ENCODE results near the gene LBX2. TPM values are rescaled to one million over a fixed set of nuclear protein-coding genes. Genes with fewer than 3 reads are reported as not detected.

Gene LBX2
- total and polyA plus RNA-seq, 4 donors: 0.84 to 2.8 (median 2.5) TPM

GRCh38 chr2:74510272-74510671 lies 10.9 kb upstream of the LBX2 start:
- Histone ChIP-seq H3K27ac (ENCODE audit: low read depth in 1 of 2, low read length in 2 of 2) (no peak overlapping the region), H3K27me3 (ENCODE audit: control insufficient read depth in 4 of 4, insufficient read depth in 4 of 4, low read length in 3 of 4) (peaks cover 4 to 20% (median 9%) of the 10 kb centered on the region in 4 donors), H3K4me1 (ENCODE audit: control insufficient read depth in 4 of 4, insufficient read depth in 4 of 4, low read length in 3 of 4) (peaks cover 9 to 29% (median 20%) of the 10 kb centered on the region in 4 donors), H3K9me3 (ENCODE audit: control insufficient read depth in 4 of 4, low read length in 3 of 4) (no peaks in the 10 kb centered on the region), H3K9ac (ENCODE audit: low read depth in 1 of 2, low read length in 2 of 2) (no peak overlapping the region), H3K4me3 (ENCODE audit: low read depth in 1 of 3, low read length in 3 of 3) (no peak overlapping the region), H3K36me3 (ENCODE audit: control insufficient read depth in 4 of 4, insufficient read depth in 3 of 4, low read depth in 1 of 4, low read length in 3 of 4) (peaks cover 0 to 6% (median 2%) of the 10 kb centered on the region in 4 donors)
- WGBS: 80% methylated on average over 4 of the region's 4 CpGs
- DNase-seq (ENCODE audit: low spot score): no peak
- TF ChIP-seq YY1 (IDR thresholded peaks at IDR 0.05): no peak
- TF ChIP-seq JUND (IDR thresholded peaks at IDR 0.05): no peak
- no peak for TF ChIP-seq RXRA (IDR thresholded peaks at IDR 0.05)
- TF ChIP-seq SP1 (IDR thresholded peaks at IDR 0.05): no peak
- TF ChIP-seq HNF4G (IDR thresholded peaks at IDR 0.05): no peak
- TF ChIP-seq EGR1 (IDR thresholded peaks at IDR 0.05; ENCODE audit: low read depth in 2 of 2): no peak
- TF ChIP-seq ZBTB33 (IDR thresholded peaks at IDR 0.05): no peak
- no peak for TF ChIP-seq REST (IDR thresholded peaks at IDR 0.05)
- TF ChIP-seq, protein P1, sequence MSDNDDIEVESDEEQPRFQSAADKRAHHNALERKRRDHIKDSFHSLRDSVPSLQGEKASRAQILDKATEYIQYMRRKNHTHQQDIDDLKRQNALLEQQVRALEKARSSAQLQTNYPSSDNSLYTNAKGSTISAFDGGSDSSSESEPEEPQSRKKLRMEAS (IDR thresholded peaks at IDR 0.05): no peak
- no peak for TF ChIP-seq NR2F2 (IDR thresholded peaks at IDR 0.05)
- no peak for TF ChIP-seq ATF3 (IDR thresholded peaks at IDR 0.05)
- TF ChIP-seq FOXA1 (IDR thresholded peaks at IDR 0.05): no peak
- TF ChIP-seq TAF1 (conservative IDR thresholded peaks at IDR 0.05): no peak
- TF ChIP-seq HNF4A (conservative IDR thresholded peaks at IDR 0.05): no peak
- no peak for TF ChIP-seq GABPA (IDR thresholded peaks at IDR 0.05 in 1 of 2, conservative IDR thresholded peaks at IDR 0.05 in 1 of 2)
- no peak for TF ChIP-seq FOXA2 (IDR thresholded peaks at IDR 0.05)
- TF ChIP-seq, protein P2, sequence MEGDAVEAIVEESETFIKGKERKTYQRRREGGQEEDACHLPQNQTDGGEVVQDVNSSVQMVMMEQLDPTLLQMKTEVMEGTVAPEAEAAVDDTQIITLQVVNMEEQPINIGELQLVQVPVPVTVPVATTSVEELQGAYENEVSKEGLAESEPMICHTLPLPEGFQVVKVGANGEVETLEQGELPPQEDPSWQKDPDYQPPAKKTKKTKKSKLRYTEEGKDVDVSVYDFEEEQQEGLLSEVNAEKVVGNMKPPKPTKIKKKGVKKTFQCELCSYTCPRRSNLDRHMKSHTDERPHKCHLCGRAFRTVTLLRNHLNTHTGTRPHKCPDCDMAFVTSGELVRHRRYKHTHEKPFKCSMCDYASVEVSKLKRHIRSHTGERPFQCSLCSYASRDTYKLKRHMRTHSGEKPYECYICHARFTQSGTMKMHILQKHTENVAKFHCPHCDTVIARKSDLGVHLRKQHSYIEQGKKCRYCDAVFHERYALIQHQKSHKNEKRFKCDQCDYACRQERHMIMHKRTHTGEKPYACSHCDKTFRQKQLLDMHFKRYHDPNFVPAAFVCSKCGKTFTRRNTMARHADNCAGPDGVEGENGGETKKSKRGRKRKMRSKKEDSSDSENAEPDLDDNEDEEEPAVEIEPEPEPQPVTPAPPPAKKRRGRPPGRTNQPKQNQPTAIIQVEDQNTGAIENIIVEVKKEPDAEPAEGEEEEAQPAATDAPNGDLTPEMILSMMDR (IDR thresholded peaks at IDR 0.05; ENCODE audit: low read depth, low read length, missing input control): no peak
- no peak for TF ChIP-seq RAD21 (IDR thresholded peaks at IDR 0.05)
